SHP77 (cell line): ENCODE measurements around the gene CHAD.
"Not testable (repeated sequence)": the region's sequence is repeated elsewhere in the genome, so short reads cannot be mapped to it uniquely, and the experiment has no call there.

ENCODE experiments used
- DNase-seq, 2 experiments: peaks; one replicate each; lab custom pipeline; 2025; lab: John Stamatoyannopoulos, UW

Gene CHAD

GRCh38 chr17:50429793-50430192 is 38.9 kb downstream of the CHAD start:
- no peak for DNase-seq

GRCh38 chr17:50428831-50429424 is 39.8 kb downstream of the CHAD start:
- no peak for DNase-seq

- DNase-seq: not testable (repeated sequence)
Measured at GRCh38 chr17:50428126-50428525, 40.6 kb downstream of the CHAD start.

- peak in 1 of 2 experiments; percentile 17 for DNase-seq
Measured at GRCh38 chr17:50426814-50427787, 41.6 kb downstream of the CHAD start.

- no peak for DNase-seq
Measured at GRCh38 chr17:50426472-50426782, 42.3 kb downstream of the CHAD start.

- no peak for DNase-seq
Measured at GRCh38 chr17:50425682-50426471, 42.8 kb downstream of the CHAD start, which contains the start of gene ACSF2. Gene ACSF2 (plus strand): TSS chr17:50426218. CDS start chr17:50426262, 44 bp downstream.

- DNase-seq: no peak
Measured at GRCh38 chr17:50424996-50425681, 43.5 kb downstream of the CHAD start.

GRCh38 chr17:50424246-50424995 is 44.3 kb downstream of the CHAD start:
- DNase-seq: no peak

- DNase-seq: peak; percentile 37 to 47
Measured at GRCh38 chr17:50423553-50424159, 45.0 kb downstream of the CHAD start.

- no peak for DNase-seq
Measured at GRCh38 chr17:50422738-50423137, 45.9 kb downstream of the CHAD start.

GRCh38 chr17:50421308-50422051 is 47.2 kb downstream of the CHAD start:
- no peak for DNase-seq

- no peak for DNase-seq
Measured at GRCh38 chr17:50420419-50421112, 48.1 kb downstream of the CHAD start.

GRCh38 chr17:50419577-50419976 is 49.1 kb downstream of the CHAD start:
- not testable (repeated sequence) for DNase-seq

GRCh38 chr17:50414808-50415207 is 53.9 kb downstream of the CHAD start:
- DNase-seq: no peak
